Smooth muscle cell (in vitro differentiated cells): ENCODE measurements around the gene HSPB8. TPM values are rescaled to one million over a fixed set of nuclear protein-coding genes. Genes with fewer than 3 reads are reported as not detected.

Source experiments
- DNase-seq: peaks from one replicate; lab custom pipeline; 2025; ENCODE audit not compliant: unreplicated experiment; lab: John Stamatoyannopoulos, UW
- H2AFZ ChIP-seq: fragments of 200-600 bp; sonication (generic); 2 replicates; pipeline ENCODE4 v1.6.0; 2016; ENCODE audit warnings: antibody characterized with exemption, low read depth, mild to moderate bottlenecking
- H3F3A ChIP-seq: fragments of 200-600 bp; sonication (generic); 2 replicates; pipeline ENCODE4 v1.6.0; 2017; ENCODE audit warnings: antibody characterized with exemption, low read depth
- H3K27ac ChIP-seq: fragments of 200-600 bp; sonication (generic); 2 replicates; pipeline ENCODE4 v1.5.1; 2016; ENCODE audit warnings: low read depth, mild to moderate bottlenecking
- H3K27me3 ChIP-seq: fragments of 200-600 bp; sonication (generic); 2 replicates; pipeline ENCODE4 v1.6.1; 2016; ENCODE audit warnings: low read depth, mild to moderate bottlenecking
- H3K36me3 ChIP-seq: fragments of 200-600 bp; sonication (generic); 2 replicates; pipeline ENCODE4 v1.5.1; 2016; ENCODE audit warnings: low read depth
- H3K4me1 ChIP-seq: fragments of 200-600 bp; sonication (generic); 2 replicates; pipeline ENCODE4 v1.5.1; 2016; ENCODE audit warnings: low read depth
- H3K4me2 ChIP-seq: fragments of 200-600 bp; sonication (generic); 2 replicates; pipeline ENCODE4 v1.6.0; 2016; ENCODE audit warnings: mild to moderate bottlenecking
- H3K4me3 ChIP-seq: fragments of 200-600 bp; sonication (generic); 2 replicates; pipeline ENCODE4 v1.5.1; 2016; ENCODE audit warnings: mild to moderate bottlenecking
- H3K79me2 ChIP-seq: fragments of 200-600 bp; sonication (generic); 2 replicates; pipeline ENCODE4 v1.6.0; 2016; ENCODE audit warnings: low read depth, mild to moderate bottlenecking
- H3K9ac ChIP-seq: fragments of 200-600 bp; sonication (generic); 2 replicates; pipeline ENCODE4 v1.6.0; 2016; ENCODE audit warnings: low read depth
- H3K9me3 ChIP-seq: fragments of 200-600 bp; sonication (generic); replicated peaks from 2 replicates; pipeline ENCODE4 v1.5.1; 2016; ENCODE audit warnings: low read depth
- H4K20me1 ChIP-seq: fragments of 200-600 bp; sonication (generic); 2 replicates; pipeline ENCODE4 v1.6.0; 2016; ENCODE audit warnings: low read depth
- CTCF ChIP-seq: fragments of 200-600 bp; sonication (generic); IDR thresholded peaks from 2 replicates; pipeline ENCODE4 v1.5.1; 2017; ENCODE audit warnings: borderline replicate concordance, mild to moderate bottlenecking, antibody characterized with exemption; ENCODE audit not compliant: insufficient read depth, poor library complexity, severe bottlenecking
- WGBS: methylation state at CpG from one replicate; pipeline ENCODE4 v1.1.7; 2016; ENCODE audit warnings: low lambda C conversion rate; 5-methylcytosine and 5-hydroxymethylcytosine counted together
- polyA plus RNA-seq: library from polyadenylated mRNA; unstranded; fragments of >200 nt; fragmentation: Nextera tagmentation; extraction: Ambion mirVana; gene quantifications from 2 replicates; pipeline ENCODE4 v1.2.1, GENCODE V29; 2016
- total RNA-seq: library from RNA; depleted of rRNA; stranded (reverse); fragments of >200 nt; gene quantifications from 2 replicates; pipeline ENCODE4 v1.2.3, GENCODE V29; 2014

Gene HSPB8
- total and polyA plus RNA-seq, 2 experiments from 2014 or later: 38.4 to 103 TPM

- Histone ChIP-seq H3K4me1 (no peaks in the 10 kb centered on the region), H3K9ac (no peak overlapping the region), H3K27ac (no peak overlapping the region), H3K4me2 (no peak overlapping the region), H3K9me3 (no peaks in the 10 kb centered on the region), H3K36me3 (no peaks in the 10 kb centered on the region), H3K27me3 (no peaks in the 10 kb centered on the region), H4K20me1 (no peaks in the 10 kb centered on the region), H3K4me3 (no peak overlapping the region), H3K79me2 (no peaks in the 10 kb centered on the region), H2AFZ (no peak overlapping the region), H3F3A (no peaks in the 10 kb centered on the region)
- no peak for DNase-seq
- TF ChIP-seq CTCF: no peak
- WGBS: 88% methylated on average over 15 of the region's 15 CpGs
Observed at GRCh38 chr12:119171691-119172425, 6.9 kb upstream of the HSPB8 start.

DNA sequence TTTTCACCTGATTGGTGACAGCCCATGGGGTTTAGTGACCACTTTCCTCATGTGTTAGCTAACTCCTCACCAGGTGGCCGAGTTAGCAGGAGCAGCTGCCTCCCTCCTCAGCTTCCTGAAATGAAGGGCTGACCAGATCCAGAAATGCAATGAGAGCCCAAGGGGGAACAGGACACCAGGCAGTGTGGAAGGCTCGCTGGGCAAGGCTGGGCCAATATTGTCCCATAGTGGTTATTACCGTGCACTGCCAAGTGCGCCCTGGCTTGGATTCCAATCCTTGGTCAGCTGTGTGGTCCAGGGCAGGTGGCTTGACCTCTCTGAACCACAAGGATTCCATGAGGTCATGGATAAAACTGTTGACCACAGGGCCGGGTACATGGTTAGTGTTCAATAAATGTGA is 3.6 kb upstream of the HSPB8 start:
- no peak for TF ChIP-seq CTCF

GRCh38 chr12:119176267-119177055 is 2.3 kb upstream of the HSPB8 start:
- peak; percentile 61 for DNase-seq
- H3K4me3 ChIP-seq: peak overlapping the region; percentile 33
- WGBS: 31% methylated on average over 21 of the region's 21 CpGs
- H3K9ac ChIP-seq: peak overlapping the region; percentile 92
- no peaks in the 10 kb centered on the region for H3K27me3 ChIP-seq
- no peak for TF ChIP-seq CTCF
- peaks cover 25% of the 10 kb centered on the region for H3F3A ChIP-seq
- H3K79me2 ChIP-seq: peaks cover 13% of the 10 kb centered on the region
- H4K20me1 ChIP-seq: peaks cover 15% of the 10 kb centered on the region
- no peaks in the 10 kb centered on the region for H3K9me3 ChIP-seq
- peak overlapping the region; percentile 95 for H3K27ac ChIP-seq
- H3K36me3 ChIP-seq: no peaks in the 10 kb centered on the region
- H3K4me2 ChIP-seq: peak overlapping the region; percentile 79
- peak overlapping the region; percentile 46 for H2AFZ ChIP-seq
- H3K4me1 ChIP-seq: peaks cover 15% of the 10 kb centered on the region

More for the DNA sequence above, 3.6 kb upstream of the HSPB8 start:
- H3K79me2 ChIP-seq: peaks cover 2% of the 10 kb centered on the region
- H3K4me1 ChIP-seq: peaks cover 5% of the 10 kb centered on the region
- no peak overlapping the region for H3K9ac ChIP-seq
- H3K4me2 ChIP-seq: no peak overlapping the region
- H3K9me3 ChIP-seq: no peaks in the 10 kb centered on the region
- H3K27ac ChIP-seq: no peak overlapping the region
- H4K20me1 ChIP-seq: peaks cover 2% of the 10 kb centered on the region
- H3K4me3 ChIP-seq: no peak overlapping the region
- H2AFZ ChIP-seq: no peak overlapping the region
- no peaks in the 10 kb centered on the region for H3K27me3 ChIP-seq
- WGBS: 89% methylated on average over 5 of the region's 5 CpGs
- H3F3A ChIP-seq: peaks cover 17% of the 10 kb centered on the region
- DNase-seq: no peak
- no peaks in the 10 kb centered on the region for H3K36me3 ChIP-seq
